Measurements from ENCODE around the gene PFDN1.

DNA sequence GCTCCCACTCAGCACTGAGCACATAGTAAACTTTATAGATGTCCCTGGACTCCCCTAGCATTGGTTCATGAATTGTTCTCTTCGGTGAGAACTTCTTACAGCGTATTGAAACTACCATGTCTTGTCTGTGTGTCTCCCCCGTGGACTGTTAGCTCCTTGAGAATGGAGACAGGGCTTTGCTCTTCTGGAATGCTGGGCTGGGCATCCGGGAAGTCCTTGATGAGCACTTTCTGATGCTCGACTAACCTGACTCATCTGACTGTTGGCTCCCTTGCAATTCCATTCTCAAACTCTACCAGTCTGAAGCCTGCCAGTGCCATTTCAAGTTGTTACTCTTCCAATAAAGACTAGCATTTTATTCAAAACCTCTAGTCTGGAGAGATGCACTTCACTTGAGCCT, 15.0 kb upstream of the PFDN1 start:
- no peak for TF ChIP-seq POLR2AphosphoS2 (IDR thresholded peaks at IDR 0.05; ENCODE audit: low read depth, low read length)
- TF ChIP-seq EGR1 (IDR thresholded peaks at IDR 0.05; ENCODE audit: borderline replicate concordance in 1 of 2, low read depth in 2 of 2, low read length in 2 of 2) = no peak
- TF ChIP-seq ASH2L (IDR thresholded peaks at IDR 0.05; ENCODE audit: borderline replicate concordance, low read depth) = no peak
- TF ChIP-seq, protein P1, sequence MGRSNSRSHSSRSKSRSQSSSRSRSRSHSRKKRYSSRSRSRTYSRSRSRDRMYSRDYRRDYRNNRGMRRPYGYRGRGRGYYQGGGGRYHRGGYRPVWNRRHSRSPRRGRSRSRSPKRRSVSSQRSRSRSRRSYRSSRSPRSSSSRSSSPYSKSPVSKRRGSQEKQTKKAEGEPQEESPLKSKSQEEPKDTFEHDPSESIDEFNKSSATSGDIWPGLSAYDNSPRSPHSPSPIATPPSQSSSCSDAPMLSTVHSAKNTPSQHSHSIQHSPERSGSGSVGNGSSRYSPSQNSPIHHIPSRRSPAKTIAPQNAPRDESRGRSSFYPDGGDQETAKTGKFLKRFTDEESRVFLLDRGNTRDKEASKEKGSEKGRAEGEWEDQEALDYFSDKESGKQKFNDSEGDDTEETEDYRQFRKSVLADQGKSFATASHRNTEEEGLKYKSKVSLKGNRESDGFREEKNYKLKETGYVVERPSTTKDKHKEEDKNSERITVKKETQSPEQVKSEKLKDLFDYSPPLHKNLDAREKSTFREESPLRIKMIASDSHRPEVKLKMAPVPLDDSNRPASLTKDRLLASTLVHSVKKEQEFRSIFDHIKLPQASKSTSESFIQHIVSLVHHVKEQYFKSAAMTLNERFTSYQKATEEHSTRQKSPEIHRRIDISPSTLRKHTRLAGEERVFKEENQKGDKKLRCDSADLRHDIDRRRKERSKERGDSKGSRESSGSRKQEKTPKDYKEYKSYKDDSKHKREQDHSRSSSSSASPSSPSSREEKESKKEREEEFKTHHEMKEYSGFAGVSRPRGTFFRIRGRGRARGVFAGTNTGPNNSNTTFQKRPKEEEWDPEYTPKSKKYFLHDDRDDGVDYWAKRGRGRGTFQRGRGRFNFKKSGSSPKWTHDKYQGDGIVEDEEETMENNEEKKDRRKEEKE (IDR thresholded peaks at IDR 0.05) = no peak
- TF ChIP-seq, protein P2, sequence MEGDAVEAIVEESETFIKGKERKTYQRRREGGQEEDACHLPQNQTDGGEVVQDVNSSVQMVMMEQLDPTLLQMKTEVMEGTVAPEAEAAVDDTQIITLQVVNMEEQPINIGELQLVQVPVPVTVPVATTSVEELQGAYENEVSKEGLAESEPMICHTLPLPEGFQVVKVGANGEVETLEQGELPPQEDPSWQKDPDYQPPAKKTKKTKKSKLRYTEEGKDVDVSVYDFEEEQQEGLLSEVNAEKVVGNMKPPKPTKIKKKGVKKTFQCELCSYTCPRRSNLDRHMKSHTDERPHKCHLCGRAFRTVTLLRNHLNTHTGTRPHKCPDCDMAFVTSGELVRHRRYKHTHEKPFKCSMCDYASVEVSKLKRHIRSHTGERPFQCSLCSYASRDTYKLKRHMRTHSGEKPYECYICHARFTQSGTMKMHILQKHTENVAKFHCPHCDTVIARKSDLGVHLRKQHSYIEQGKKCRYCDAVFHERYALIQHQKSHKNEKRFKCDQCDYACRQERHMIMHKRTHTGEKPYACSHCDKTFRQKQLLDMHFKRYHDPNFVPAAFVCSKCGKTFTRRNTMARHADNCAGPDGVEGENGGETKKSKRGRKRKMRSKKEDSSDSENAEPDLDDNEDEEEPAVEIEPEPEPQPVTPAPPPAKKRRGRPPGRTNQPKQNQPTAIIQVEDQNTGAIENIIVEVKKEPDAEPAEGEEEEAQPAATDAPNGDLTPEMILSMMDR (IDR thresholded peaks at IDR 0.05 in 2 of 3, conservative IDR thresholded peaks at IDR 0.05 in 1 of 3; ENCODE audit: control insufficient read depth in 2 of 3, extremely low read depth in 1 of 3, insufficient read depth in 1 of 3, low read depth in 3 of 3, low read length in 3 of 3) = no peak
- no peak for TF ChIP-seq FOS (IDR thresholded peaks at IDR 0.05; ENCODE audit: borderline replicate concordance, extremely low read depth, insufficient read length)
- TF ChIP-seq, protein P3, sequence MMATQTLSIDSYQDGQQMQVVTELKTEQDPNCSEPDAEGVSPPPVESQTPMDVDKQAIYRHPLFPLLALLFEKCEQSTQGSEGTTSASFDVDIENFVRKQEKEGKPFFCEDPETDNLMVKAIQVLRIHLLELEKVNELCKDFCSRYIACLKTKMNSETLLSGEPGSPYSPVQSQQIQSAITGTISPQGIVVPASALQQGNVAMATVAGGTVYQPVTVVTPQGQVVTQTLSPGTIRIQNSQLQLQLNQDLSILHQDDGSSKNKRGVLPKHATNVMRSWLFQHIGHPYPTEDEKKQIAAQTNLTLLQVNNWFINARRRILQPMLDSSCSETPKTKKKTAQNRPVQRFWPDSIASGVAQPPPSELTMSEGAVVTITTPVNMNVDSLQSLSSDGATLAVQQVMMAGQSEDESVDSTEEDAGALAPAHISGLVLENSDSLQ (IDR thresholded peaks at IDR 0.05) = no peak
